ENCODE results near the gene RNF224. TPM values are rescaled to one million over a fixed set of nuclear protein-coding genes. Genes with fewer than 3 reads are reported as not detected.

Gene RNF224
- total and polyA plus RNA-seq, 2 of the 13 experiments (the other 11 are each of a cell fraction or from before 2014, with no cell fraction given), result 0.09 TPM; not detected in 1

DNA sequence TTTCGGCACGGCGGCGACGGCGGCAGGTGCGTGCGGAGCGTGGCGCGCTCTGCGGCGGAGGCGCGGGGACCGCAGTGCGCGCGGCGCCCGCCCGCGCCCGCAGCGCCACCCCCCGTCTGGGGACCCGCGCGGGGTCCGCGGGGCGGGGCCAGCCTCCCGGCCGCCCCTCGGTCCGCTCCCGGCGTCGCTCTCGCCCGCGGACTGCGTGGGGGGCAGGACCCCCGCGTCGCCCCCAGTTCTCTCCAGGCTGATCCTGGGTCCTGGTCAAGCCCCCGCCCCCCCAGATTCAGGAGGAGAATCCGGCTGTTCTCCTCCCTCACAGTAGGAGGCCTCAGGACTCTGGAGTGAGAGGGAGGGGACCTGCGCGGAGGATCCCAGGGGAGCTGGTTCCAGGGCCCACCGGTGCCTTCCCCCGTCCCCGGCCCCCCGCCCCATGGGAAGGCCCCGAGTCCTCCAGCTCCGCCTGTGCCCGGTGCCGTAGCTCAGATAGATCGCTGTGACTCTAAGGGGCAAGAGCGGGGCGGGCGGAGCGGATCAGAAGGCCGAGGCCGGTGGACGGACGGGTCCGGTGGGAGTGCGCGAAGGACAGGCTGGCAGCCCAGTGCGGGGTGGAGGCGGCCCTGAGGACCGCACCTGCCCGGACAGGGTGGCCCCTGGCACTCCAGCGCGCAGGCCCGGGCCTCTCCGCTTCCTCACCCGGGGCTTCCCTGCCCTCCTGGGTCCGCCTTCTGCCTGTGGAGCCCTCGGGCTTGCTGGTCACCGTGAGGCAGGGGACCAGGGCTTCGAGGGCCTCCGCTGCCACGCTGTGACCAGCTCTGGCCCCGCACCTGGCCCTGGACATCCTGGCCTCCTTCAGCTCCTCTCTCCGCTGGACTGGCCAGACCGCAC, 4.9 kb upstream of the RNF224 start, which contains the start of gene RNF208:
Gene RNF208, minus strand, starts transcription at position 51 of the 888 bp plus-strand sequence. CDS start 1,028 bp downstream, outside the sequence.
- no peak within 1 kb of the TSS for H2AFZ ChIP-seq (ENCODE audit: low read length)
- H3K9ac ChIP-seq (ENCODE audit: insufficient read depth, low read depth, low read length), result peak within 1 kb of the TSS; percentile 80
- CTCF ChIA-PET (ENCODE audit: low intra/inter-chr PET ratio, low total read pairs), result no interaction called here
- no TSS peak for BruUV-seq (replicated peaks)
- FAIRE-seq, result no peak
- H4K20me1 ChIP-seq (ENCODE audit: insufficient read depth, low read length), result peaks cover 4% of the 10 kb centered on the region; the same call in 1 of the 2 replicates
- WGBS (ENCODE audit: low lambda C conversion rate), result 0% methylated on average over 1 of the region's 88 CpGs
- H3K79me2 ChIP-seq (ENCODE audit: insufficient read depth, low read length), result peaks cover 3% of the 10 kb centered on the region
- no peaks in the 10 kb centered on the region for H3K9me3 ChIP-seq (ENCODE audit: low read length)
- peak within 1 kb of the TSS; percentile 76 for H3K27ac ChIP-seq (ENCODE audit: extremely low read length, insufficient read depth, low read length)
- intact Hi-C loops (cut with micrococcal nuclease; ENCODE audit: unreplicated experiment) (loop anchor here (2.0 kb wide), 2 partner anchors 14 to 22 kb away; partner anchors contain the start of gene TPRN), in situ Hi-C loops (cut with HindIII; ENCODE audit: extremely low pct_ligation_motif_present, low pct_unique_long_range_greater_than_20kb) (no loop called here)
- H3K4me1 ChIP-seq (ENCODE audit: insufficient read depth, low read length), result peaks cover 65% of the 10 kb centered on the region
- H3K36me3 ChIP-seq (replicated peaks in 1 of 2; ENCODE audit: control insufficient read depth in 1 of 2, insufficient read depth in 2 of 2, low read length in 2 of 2), result no peaks in the 10 kb centered on the region
- H3K4me2 ChIP-seq (ENCODE audit: low read depth, low read length), result peak within 1 kb of the TSS; percentile 100
- no peaks in the 10 kb centered on the region; a peak in 1 of 5 replicates for H3K27me3 ChIP-seq (ENCODE audit: control insufficient read depth in 1 of 2, insufficient read depth in 2 of 2, low read length in 2 of 2)
- peak within 1 kb of the TSS; percentile 64 to 92 (median 84) for H3K4me3 ChIP-seq (replicated peaks in 1 of 3; ENCODE audit: insufficient read depth in 1 of 3, low read depth in 2 of 3, low read length in 3 of 3)
- ATAC-seq, result peak; percentile 9
- no peak for DNase-seq (ENCODE audit: low spot score)
- POLR2A ChIA-PET, result interaction anchor here (0.9 to 13.4 kb wide), 14 partner anchors 13 to 169 kb away, joined by 3 to 225 read pairs (median 18); partner anchors contain the start of genes ANAPC2, ENTPD2, MAN1B1 and NDOR1
- TF ChIP-seq ZNF672 (CRISPR knock-in tag; IDR thresholded peaks at IDR 0.05) (0 out of 2 replicates have a peak, but pooled peaks have one; percentile 43), SRY (CRISPR knock-in tag; IDR thresholded peaks at IDR 0.05) (peak; percentile 47; the same call in 1 of the 2 replicates), RBFOX2 (IDR thresholded peaks at IDR 0.05; ENCODE audit: low read depth, low read length) (peak; percentile 60), ZNF225 (CRISPR knock-in tag; IDR thresholded peaks at IDR 0.05) (0 out of 2 replicates have a peak, but pooled peaks have one; percentile 72), ZNF136 (CRISPR knock-in tag; IDR thresholded peaks at IDR 0.05; ENCODE audit: low read depth) (no peak), POLR2A (IDR thresholded peaks at IDR 0.05; ENCODE audit: insufficient read depth in 1 of 2, low read depth in 2 of 2, low read length in 2 of 2) (peak in 1 of 2 experiments; percentile 21; a peak in 1 of 4 replicates), MED8 (CRISPR knock-in tag; IDR thresholded peaks at IDR 0.05; ENCODE audit: insufficient replicate concordance) (peak; percentile 52), EED (CRISPR knock-in tag; IDR thresholded peaks at IDR 0.05) (peak; percentile 83; the same call in 1 of the 2 replicates), ZMYM4 (CRISPR knock-in tag; IDR thresholded peaks at IDR 0.05) (peak; percentile 56; the same call in 1 of the 2 replicates), ZBTB20 (CRISPR knock-in tag; IDR thresholded peaks at IDR 0.05; ENCODE audit: borderline replicate concordance, low read depth) (0 out of 2 replicates have a peak, but pooled peaks have one; percentile 15), RARA (CRISPR knock-in tag; IDR thresholded peaks at IDR 0.05) (0 out of 2 replicates have a peak, but pooled peaks have one; percentile 5), MYPOP (CRISPR knock-in tag; IDR thresholded peaks at IDR 0.05) (peak; percentile 68; the same call in 1 of the 2 replicates), REPIN1 (CRISPR knock-in tag; IDR thresholded peaks at IDR 0.05; ENCODE audit: borderline replicate concordance, low read depth) (0 out of 2 replicates have a peak, but pooled peaks have one; percentile 29), MAZ (IDR thresholded peaks at IDR 0.05; ENCODE audit: borderline replicate concordance, low read depth, low read length) (no peak), MAZ (CRISPR knock-in tag; IDR thresholded peaks at IDR 0.05; ENCODE audit: low read depth) (0 out of 2 replicates have a peak, but pooled peaks have one; percentile 25), KDM5B (CRISPR knock-in tag; IDR thresholded peaks at IDR 0.05; ENCODE audit: borderline replicate concordance) (peak; percentile 56; the same call in 1 of the 2 replicates), ZNF501 (CRISPR knock-in tag; IDR thresholded peaks at IDR 0.05) (0 out of 2 replicates have a peak, but pooled peaks have one; percentile 12)
- TF ChIP-seq, protein P1, sequence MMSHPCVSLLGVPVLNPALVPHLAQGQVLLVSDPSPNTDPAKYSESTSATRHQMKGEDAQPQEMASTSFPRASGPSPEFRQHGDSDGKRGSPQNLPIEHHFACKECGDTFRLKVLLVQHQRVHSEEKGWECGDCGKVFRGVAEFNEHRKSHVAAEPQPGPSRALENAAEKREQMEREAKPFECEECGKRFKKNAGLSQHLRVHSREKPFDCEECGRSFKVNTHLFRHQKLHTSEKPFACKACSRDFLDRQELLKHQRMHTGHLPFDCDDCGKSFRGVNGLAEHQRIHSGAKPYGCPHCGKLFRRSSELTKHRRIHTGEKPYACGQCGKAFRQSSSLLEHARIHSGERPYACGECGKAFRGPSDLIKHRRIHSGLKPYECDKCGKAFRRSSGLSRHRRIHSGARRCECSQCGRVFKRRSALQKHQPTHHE (CRISPR knock-in tag; IDR thresholded peaks at IDR 0.05; ENCODE audit: borderline replicate concordance), result no peak
- TF ChIP-seq, protein P2, sequence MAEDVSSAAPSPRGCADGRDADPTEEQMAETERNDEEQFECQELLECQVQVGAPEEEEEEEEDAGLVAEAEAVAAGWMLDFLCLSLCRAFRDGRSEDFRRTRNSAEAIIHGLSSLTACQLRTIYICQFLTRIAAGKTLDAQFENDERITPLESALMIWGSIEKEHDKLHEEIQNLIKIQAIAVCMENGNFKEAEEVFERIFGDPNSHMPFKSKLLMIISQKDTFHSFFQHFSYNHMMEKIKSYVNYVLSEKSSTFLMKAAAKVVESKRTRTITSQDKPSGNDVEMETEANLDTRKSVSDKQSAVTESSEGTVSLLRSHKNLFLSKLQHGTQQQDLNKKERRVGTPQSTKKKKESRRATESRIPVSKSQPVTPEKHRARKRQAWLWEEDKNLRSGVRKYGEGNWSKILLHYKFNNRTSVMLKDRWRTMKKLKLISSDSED (CRISPR knock-in tag; IDR thresholded peaks at IDR 0.05), result 0 out of 2 replicates have a peak, but pooled peaks have one; percentile 31
